IPS-20b (cell line): ENCODE data around the gene CELA2A.

ENCODE experiments used
- H3K27ac ChIP-seq: one replicate; pipeline ENCODE4 v1.5.1; 2013; ENCODE audit warnings: low read length
- H3K27me3 ChIP-seq: 2 replicates; pipeline ENCODE4 v1.6.1; 2013; ENCODE audit warnings: mild to moderate bottlenecking, low read length, inconsistent platforms; ENCODE audit not compliant: insufficient read depth
- H3K36me3 ChIP-seq: 2 replicates; pipeline ENCODE4 v1.6.1; 2013; ENCODE audit warnings: low read depth, mild to moderate bottlenecking, inconsistent platforms, low read length, moderate library complexity; ENCODE audit not compliant: insufficient read depth
- H3K4me1 ChIP-seq: 2 replicates; pipeline ENCODE4 v1.6.1; 2013; ENCODE audit warnings: mild to moderate bottlenecking, control low read depth, inconsistent platforms, low read length, moderate library complexity; ENCODE audit not compliant: insufficient read depth
- H3K4me3 ChIP-seq: 2 replicates; pipeline ENCODE4 v1.5.1; 2013; ENCODE audit warnings: mild to moderate bottlenecking, low read length, inconsistent platforms
- H3K9ac ChIP-seq: 2 replicates; pipeline ENCODE4 v1.6.1; 2013; ENCODE audit warnings: low read depth, mild to moderate bottlenecking, inconsistent platforms, low read length, moderate library complexity
- H3K9me3 ChIP-seq: 2 replicates; pipeline ENCODE4 v1.6.1; 2013; ENCODE audit warnings: mild to moderate bottlenecking, low read depth, low read length, inconsistent platforms; ENCODE audit not compliant: insufficient read depth

CELA2A gene

GRCh38 chr1:15492596-15492995, 36.1 kb downstream of the CELA2A start:
- Histone ChIP-seq H3K4me1 (peaks cover 9% of the 10 kb centered on the region; the same call in 1 of the 2 replicates), H3K36me3 (peaks cover 8% of the 10 kb centered on the region; the same call in 1 of the 2 replicates), H3K9me3 (no peaks in the 10 kb centered on the region), H3K4me3 (no peak overlapping the region), H3K27me3 (no peaks in the 10 kb centered on the region), H3K27ac (no peak overlapping the region), H3K9ac (no peak overlapping the region)

- Histone ChIP-seq H3K4me1 (peaks cover 9% of the 10 kb centered on the region; the same call in 1 of the 2 replicates), H3K27ac (no peak overlapping the region), H3K36me3 (peaks cover 8% of the 10 kb centered on the region; the same call in 1 of the 2 replicates)
Measured at GRCh38 chr1:15493869-15494390, 37.4 kb downstream of the CELA2A start.

GRCh38 chr1:15500184-15501178, 43.9 kb downstream of the CELA2A start:
- Histone ChIP-seq H3K4me3 (no peak overlapping the region), H3K4me1 (peaks cover 8% of the 10 kb centered on the region; the same call in 1 of the 2 replicates), H3K27me3 (no peaks in the 10 kb centered on the region), H3K9ac (no peak overlapping the region), H3K9me3 (no peaks in the 10 kb centered on the region), H3K27ac (no peak overlapping the region), H3K36me3 (peaks cover 11% of the 10 kb centered on the region; the same call in 1 of the 2 replicates)

More at GRCh38 chr1:15493869-15494390, 37.4 kb downstream of the CELA2A start:
- no peak overlapping the region for H3K9ac ChIP-seq
- H3K4me3 ChIP-seq, result no peak overlapping the region
- H3K9me3 ChIP-seq, result no peaks in the 10 kb centered on the region
- H3K27me3 ChIP-seq, result no peaks in the 10 kb centered on the region

GRCh38 chr1:15501208-15502032, 44.9 kb downstream of the CELA2A start:
- Histone ChIP-seq H3K9me3 (no peaks in the 10 kb centered on the region), H3K27me3 (no peaks in the 10 kb centered on the region), H3K27ac (no peak overlapping the region), H3K9ac (no peak overlapping the region), H3K36me3 (peaks cover 14% of the 10 kb centered on the region; the same call in 1 of the 2 replicates), H3K4me1 (no peaks in the 10 kb centered on the region), H3K4me3 (no peak overlapping the region)

GRCh38 chr1:15504436-15504835, 47.9 kb downstream of the CELA2A start:
- Histone ChIP-seq H3K27ac (no peak overlapping the region), H3K36me3 (peaks cover 14% of the 10 kb centered on the region; the same call in 1 of the 2 replicates), H3K4me3 (no peak overlapping the region), H3K9me3 (no peaks in the 10 kb centered on the region), H3K9ac (no peak overlapping the region), H3K4me1 (peaks cover 16% of the 10 kb centered on the region; the same call in 1 of the 2 replicates), H3K27me3 (no peaks in the 10 kb centered on the region)

GRCh38 chr1:15506831-15507230, 50.3 kb downstream of the CELA2A start:
- Histone ChIP-seq H3K36me3 (peaks cover 14% of the 10 kb centered on the region; the same call in 1 of the 2 replicates), H3K9me3 (no peaks in the 10 kb centered on the region), H3K4me1 (peaks cover 19% of the 10 kb centered on the region; the same call in 1 of the 2 replicates), H3K4me3 (no peak overlapping the region), H3K27ac (no peak overlapping the region), H3K9ac (no peak overlapping the region; the same call in 1 of the 2 replicates), H3K27me3 (no peaks in the 10 kb centered on the region)

- peaks cover 14% of the 10 kb centered on the region; the same call in 1 of the 2 replicates for H3K36me3 ChIP-seq
- H3K27me3 ChIP-seq, result no peaks in the 10 kb centered on the region
- H3K9ac ChIP-seq, result peak overlapping the region; percentile 14; the same call in 1 of the 2 replicates
Measured at GRCh38 chr1:15507278-15507677, 50.7 kb downstream of the CELA2A start.

GRCh38 chr1:15508700-15509487, 52.4 kb downstream of the CELA2A start:
- Histone ChIP-seq H3K36me3 (peaks cover 8% of the 10 kb centered on the region; the same call in 1 of the 2 replicates), H3K27ac (peak overlapping the region; percentile 44), H3K4me3 (no peak overlapping the region; the same call in 1 of the 2 replicates), H3K9ac (peak overlapping the region; percentile 54; the same call in 1 of the 2 replicates), H3K9me3 (no peaks in the 10 kb centered on the region), H3K27me3 (no peaks in the 10 kb centered on the region), H3K4me1 (peaks cover 19% of the 10 kb centered on the region; the same call in 1 of the 2 replicates)

More at GRCh38 chr1:15507278-15507677, 50.7 kb downstream of the CELA2A start:
- no peak overlapping the region for H3K4me3 ChIP-seq
- H3K27ac ChIP-seq, result no peak overlapping the region
- peaks cover 19% of the 10 kb centered on the region; the same call in 1 of the 2 replicates for H3K4me1 ChIP-seq
- no peaks in the 10 kb centered on the region for H3K9me3 ChIP-seq

GRCh38 chr1:15509586-15509985, 53.1 kb downstream of the CELA2A start:
- no peaks in the 10 kb centered on the region for H3K9me3 ChIP-seq
- H3K4me3 ChIP-seq, result no peak overlapping the region
- no peaks in the 10 kb centered on the region for H3K27me3 ChIP-seq
- H3K27ac ChIP-seq, result no peak overlapping the region
- H3K4me1 ChIP-seq, result peaks cover 19% of the 10 kb centered on the region; the same call in 1 of the 2 replicates
- peak overlapping the region; percentile 54; the same call in 1 of the 2 replicates for H3K9ac ChIP-seq
- H3K36me3 ChIP-seq, result peaks cover 12% of the 10 kb centered on the region; the same call in 1 of the 2 replicates

- Histone ChIP-seq H3K4me3 (no peak overlapping the region), H3K27me3 (no peaks in the 10 kb centered on the region), H3K9ac (no peak overlapping the region), H3K36me3 (peaks cover 4% of the 10 kb centered on the region; the same call in 1 of the 2 replicates), H3K9me3 (no peaks in the 10 kb centered on the region), H3K27ac (no peak overlapping the region), H3K4me1 (peaks cover 19% of the 10 kb centered on the region; the same call in 1 of the 2 replicates)
Measured at GRCh38 chr1:15510611-15511405, 54.3 kb downstream of the CELA2A start.
